NCI-H1092 (cell line): Measurements from ENCODE around the gene ASIC3.
"Not testable (repeated sequence)": the region's sequence is repeated elsewhere in the genome, so short reads cannot be mapped to it uniquely, and the experiment has no call there.

Experiments
- DNase-seq: peaks from one replicate; lab custom pipeline; 2025; lab: John Stamatoyannopoulos, UW

ASIC3 gene

GRCh38 chr7:151047976-151048815, at the start of gene ASIC3:
Gene ASIC3 (plus strand): TSS chr7:151048531. CDS start chr7:151048886, 355 bp downstream.
- DNase-seq = no peak

GRCh38 chr7:150999001-150999400, 49.3 kb upstream of the ASIC3 start:
- DNase-seq = no peak

GRCh38 chr7:150999497-151000230, 48.7 kb upstream of the ASIC3 start:
- DNase-seq = no peak

GRCh38 chr7:151000897-151001495, 47.3 kb upstream of the ASIC3 start:
- DNase-seq = no peak

GRCh38 chr7:151001546-151001945, 46.8 kb upstream of the ASIC3 start:
- no peak for DNase-seq

- DNase-seq = no peak
These were observed 44.8 kb upstream of the ASIC3 start for GRCh38 chr7:151003572-151003971.

GRCh38 chr7:151005566-151005965, 42.8 kb upstream of the ASIC3 start:
- DNase-seq = no peak

GRCh38 chr7:151006590-151007300, 41.6 kb upstream of the ASIC3 start:
- DNase-seq = no peak

GRCh38 chr7:151007469-151007898, 40.8 kb upstream of the ASIC3 start:
- DNase-seq = no peak

GRCh38 chr7:151008143-151008510, 40.2 kb upstream of the ASIC3 start:
- DNase-seq = no peak

- no peak for DNase-seq
These were observed 39.6 kb upstream of the ASIC3 start for GRCh38 chr7:151008511-151009323.

- no peak for DNase-seq
These were observed 38.8 kb upstream of the ASIC3 start for GRCh38 chr7:151009327-151010036.

GRCh38 chr7:151010037-151010306, 38.4 kb upstream of the ASIC3 start:
- no peak for DNase-seq

- DNase-seq = no peak
These were observed 37.8 kb upstream of the ASIC3 start for GRCh38 chr7:151010307-151011096.

GRCh38 chr7:151011097-151011409, 37.3 kb upstream of the ASIC3 start:
- no peak for DNase-seq

- not testable (repeated sequence) for DNase-seq
These were observed 36.7 kb upstream of the ASIC3 start for GRCh38 chr7:151011616-151012015.

- no peak for DNase-seq
These were observed 36.2 kb upstream of the ASIC3 start for GRCh38 chr7:151012031-151012692.

GRCh38 chr7:151012911-151013347, 35.4 kb upstream of the ASIC3 start:
- no peak for DNase-seq

- no peak for DNase-seq
These were observed 35.0 kb upstream of the ASIC3 start for GRCh38 chr7:151013356-151013732.
